OCI-LY7 (cell line): ENCODE data around the gene NEDD8.

Experiments
- CTCF ChIP-seq: fragments of 200-600 bp; sonication (generic); conservative IDR thresholded peaks from 2 replicates; pipeline ENCODE4 v1.5.1; 2014; ENCODE audit warnings: mild to moderate bottlenecking, antibody characterized with exemption, low read length, moderate library complexity, mixed read lengths
- EZH2phosphoT487 ChIP-seq: fragments of 200-600 bp; sonication (generic); IDR thresholded peaks from 2 replicates; pipeline ENCODE4 v1.6.1; 2018; ENCODE audit warnings: low read depth, borderline replicate concordance, mild to moderate bottlenecking, mixed run types, antibody characterized with exemption, low read length, moderate library complexity, mixed read lengths

GRCh38 chr14:24197056-24197450 lies 35.1 kb downstream of the NEDD8 start:
- no peak for TF ChIP-seq CTCF
- no peak for TF ChIP-seq EZH2phosphoT487
